Measurements from ENCODE around the gene ACOX1.

ACOX1 gene

GRCh38 chr17:75978938-75979704, at the start of gene ACOX1, which contains the start of gene TEN1:
TSS of gene ACOX1 (minus strand) at chr17:75979166. CDS start at chr17:75979073, 93 bp downstream.
TSS of gene TEN1 (plus strand) at chr17:75979240. CDS start at chr17:75986193, 6,953 bp downstream.
- peak; percentile 93 to 97 (median 95) for DNase-seq (ENCODE audit: low read depth in 3 of 3)

GRCh38 chr17:76027159-76027839, 48.3 kb upstream of the ACOX1 start, which contains the start of gene EVPL:
TSS of gene EVPL (minus strand) at chr17:76027306. CDS start at chr17:76027198, 108 bp downstream.
- no peak for DNase-seq (ENCODE audit: low read depth in 3 of 3)

GRCh38 chr17:76026714-76027158, 47.8 kb upstream of the ACOX1 start:
- no peak for DNase-seq (ENCODE audit: low read depth in 3 of 3)

GRCh38 chr17:76025294-76025693, 46.3 kb upstream of the ACOX1 start:
- DNase-seq (ENCODE audit: low read depth in 3 of 3), result no peak

- DNase-seq (ENCODE audit: low read depth in 3 of 3), result no peak
Observed at GRCh38 chr17:76024353-76024752, 45.4 kb upstream of the ACOX1 start.

- DNase-seq (ENCODE audit: low read depth in 3 of 3), result no peak
Observed at GRCh38 chr17:76023900-76024237, 44.9 kb upstream of the ACOX1 start.

- DNase-seq (ENCODE audit: low read depth in 3 of 3), result no peak
Observed at GRCh38 chr17:76022973-76023899, 44.3 kb upstream of the ACOX1 start.

GRCh38 chr17:76022285-76022684, 43.3 kb upstream of the ACOX1 start:
- DNase-seq (ENCODE audit: low read depth in 3 of 3), result no peak

- no peak for DNase-seq (ENCODE audit: low read depth in 3 of 3)
Observed at GRCh38 chr17:76019833-76020467, 41.0 kb upstream of the ACOX1 start.

- DNase-seq (ENCODE audit: low read depth in 3 of 3), result no peak
Observed at GRCh38 chr17:76018801-76019200, 39.8 kb upstream of the ACOX1 start.

GRCh38 chr17:76018340-76018680, 39.3 kb upstream of the ACOX1 start:
- DNase-seq (ENCODE audit: low read depth in 3 of 3), result no peak

- no peak for DNase-seq (ENCODE audit: low read depth in 3 of 3)
Observed at GRCh38 chr17:76017481-76018339, 38.7 kb upstream of the ACOX1 start.

- DNase-seq (ENCODE audit: low read depth in 3 of 3), result no peak
Observed at GRCh38 chr17:76014925-76015261, 35.9 kb upstream of the ACOX1 start.

- DNase-seq (ENCODE audit: low read depth in 3 of 3), result peak; percentile 54 to 78 (median 63)
Observed at GRCh38 chr17:76014100-76014924, 35.3 kb upstream of the ACOX1 start.

GRCh38 chr17:76013377-76013932, 34.5 kb upstream of the ACOX1 start:
- DNase-seq (ENCODE audit: low read depth in 3 of 3), result no peak

GRCh38 chr17:76011951-76012350, 33.0 kb upstream of the ACOX1 start:
- DNase-seq (ENCODE audit: low read depth in 3 of 3), result no peak

GRCh38 chr17:76009969-76010661, 31.1 kb upstream of the ACOX1 start:
- no peak for DNase-seq (ENCODE audit: low read depth in 3 of 3)

GRCh38 chr17:76009447-76009846, 30.5 kb upstream of the ACOX1 start:
- DNase-seq (ENCODE audit: low read depth in 3 of 3), result no peak

Measured in stimulated activated CD4-positive, alpha-beta T cell treated with anti-CD3 and anti-CD28 coated beads, TNF-alpha, amount 100 ng/mL, for 24 hours (primary cell).